Stimulated activated CD4-positive, alpha-beta T cell treated with anti-CD3 and anti-CD28 coated beads, Interleukin-4, amount 100 ng/mL, for 24 hours (primary cell): Measurements from ENCODE around the gene EPS8L2.

Experiments
- DNase-seq: peaks from one replicate; pipeline ENCODE4 v3.0.0-alpha.2; 2020

Gene EPS8L2

GRCh38 chr11:704781-705645 is 1.0 kb upstream of the EPS8L2 start:
- no peak for DNase-seq

GRCh38 chr11:706439-706956 is 467 bp downstream of the EPS8L2 start:
- DNase-seq: no peak

GRCh38 chr11:706957-707816 is 1.2 kb downstream of the EPS8L2 start:
- no peak for DNase-seq

GRCh38 chr11:707817-708420 is 1.9 kb downstream of the EPS8L2 start:
- DNase-seq: no peak

GRCh38 chr11:708511-708910 is 2.5 kb downstream of the EPS8L2 start:
- no peak for DNase-seq

DNA sequence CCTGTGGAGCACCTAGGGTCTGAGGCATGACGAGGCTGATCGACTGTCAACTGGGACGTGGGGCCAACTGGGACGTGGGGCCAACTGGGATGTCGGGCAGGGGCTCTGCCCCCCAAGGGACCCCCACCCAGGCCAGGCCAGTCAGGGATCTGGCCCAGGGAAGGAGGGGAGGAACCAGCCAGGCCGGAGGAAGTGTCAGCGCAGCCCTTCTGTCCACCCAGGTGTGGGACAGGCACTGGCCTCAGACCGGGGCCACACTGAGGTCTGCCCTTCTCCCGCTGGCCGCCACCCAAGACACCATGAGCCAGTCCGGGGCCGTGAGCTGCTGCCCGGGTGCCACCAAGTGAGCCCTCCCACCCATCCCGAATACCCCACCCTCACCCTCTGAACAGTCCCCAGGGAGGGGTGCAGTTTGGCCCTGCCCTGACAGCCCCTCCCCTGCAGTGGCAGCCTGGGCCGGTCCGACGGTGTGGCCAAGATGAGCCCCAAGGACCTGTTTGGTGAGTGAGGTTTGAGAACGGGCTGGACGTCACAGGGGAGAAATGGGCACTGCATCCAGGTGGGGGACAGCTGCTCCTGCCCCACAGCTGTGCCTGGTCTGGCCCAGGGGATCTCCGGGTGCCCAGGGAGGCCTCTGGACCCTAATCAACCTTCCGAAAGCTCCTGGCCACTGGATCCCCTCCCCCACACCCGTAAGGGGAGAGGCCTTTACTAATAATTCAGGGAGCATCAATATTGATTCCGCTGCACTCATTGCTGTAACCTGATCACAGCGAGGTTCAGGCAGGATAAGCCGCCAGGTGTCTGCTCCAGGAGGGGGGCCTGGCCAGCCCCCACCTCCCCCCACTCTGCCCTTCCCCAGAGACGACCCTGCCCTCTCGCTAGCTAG is 3.3 kb downstream of the EPS8L2 start:
- DNase-seq: no peak

DNA sequence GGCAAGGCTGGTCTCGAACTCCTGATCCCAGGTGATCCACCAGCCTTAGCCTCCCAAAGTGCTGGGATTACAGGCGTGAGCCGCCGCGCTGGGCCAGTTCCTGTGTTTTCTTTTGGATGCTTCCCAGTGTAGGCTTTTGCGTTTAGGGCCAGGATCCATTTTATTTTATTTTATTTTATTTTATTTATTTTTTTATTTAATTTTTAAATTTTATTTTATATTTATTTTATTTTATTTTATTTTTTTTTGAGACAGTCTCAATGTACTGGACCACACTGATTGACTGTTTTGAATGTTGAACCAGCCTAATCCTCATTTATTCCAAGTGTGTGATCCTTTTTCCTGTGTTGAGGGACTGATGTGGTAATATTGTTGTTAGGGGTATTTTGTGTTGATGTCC is 8.4 kb downstream of the EPS8L2 start:
- DNase-seq: no peak

GRCh38 chr11:719214-720016 is 13.4 kb downstream of the EPS8L2 start:
- DNase-seq: no peak

DNA sequence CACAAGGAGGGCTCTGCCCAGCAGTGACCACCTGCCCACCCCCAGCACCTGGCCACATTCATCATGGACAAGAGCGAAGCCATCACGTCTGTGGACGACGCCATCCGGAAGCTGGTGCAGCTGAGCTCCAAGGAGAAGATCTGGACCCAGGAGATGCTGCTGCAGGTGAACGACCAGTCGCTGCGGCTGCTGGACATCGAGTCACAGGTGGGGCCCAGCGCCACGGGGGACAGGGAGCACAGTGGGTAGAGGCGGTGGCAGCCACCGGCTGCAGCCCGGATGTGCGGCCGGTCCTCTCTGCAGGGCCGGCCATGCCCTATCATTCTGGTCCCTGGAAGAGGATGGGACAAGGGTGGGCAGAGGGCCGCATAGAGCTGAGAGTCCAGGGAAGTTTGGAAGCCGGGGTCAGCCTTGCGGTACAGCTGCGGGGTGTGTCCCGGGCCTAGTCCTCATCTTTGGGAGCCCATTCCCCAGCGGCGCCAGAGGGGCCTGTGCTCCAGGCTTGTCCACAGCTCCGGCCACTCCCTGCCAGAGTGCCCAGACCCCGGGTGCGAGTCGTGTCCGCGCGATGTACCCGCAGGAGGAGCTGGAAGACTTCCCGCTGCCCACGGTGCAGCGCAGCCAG is 14.1 kb downstream of the EPS8L2 start:
- DNase-seq: no peak

- DNase-seq: peak; percentile 62
These were observed 14.7 kb downstream of the EPS8L2 start for GRCh38 chr11:720642-721246.

GRCh38 chr11:721247-721740 is 15.3 kb downstream of the EPS8L2 start:
- DNase-seq: no peak

- peak; percentile 43 for DNase-seq
These were observed 15.8 kb downstream of the EPS8L2 start for GRCh38 chr11:721741-722345.

GRCh38 chr11:722346-722811 is 16.3 kb downstream of the EPS8L2 start:
- DNase-seq: no peak

DNA sequence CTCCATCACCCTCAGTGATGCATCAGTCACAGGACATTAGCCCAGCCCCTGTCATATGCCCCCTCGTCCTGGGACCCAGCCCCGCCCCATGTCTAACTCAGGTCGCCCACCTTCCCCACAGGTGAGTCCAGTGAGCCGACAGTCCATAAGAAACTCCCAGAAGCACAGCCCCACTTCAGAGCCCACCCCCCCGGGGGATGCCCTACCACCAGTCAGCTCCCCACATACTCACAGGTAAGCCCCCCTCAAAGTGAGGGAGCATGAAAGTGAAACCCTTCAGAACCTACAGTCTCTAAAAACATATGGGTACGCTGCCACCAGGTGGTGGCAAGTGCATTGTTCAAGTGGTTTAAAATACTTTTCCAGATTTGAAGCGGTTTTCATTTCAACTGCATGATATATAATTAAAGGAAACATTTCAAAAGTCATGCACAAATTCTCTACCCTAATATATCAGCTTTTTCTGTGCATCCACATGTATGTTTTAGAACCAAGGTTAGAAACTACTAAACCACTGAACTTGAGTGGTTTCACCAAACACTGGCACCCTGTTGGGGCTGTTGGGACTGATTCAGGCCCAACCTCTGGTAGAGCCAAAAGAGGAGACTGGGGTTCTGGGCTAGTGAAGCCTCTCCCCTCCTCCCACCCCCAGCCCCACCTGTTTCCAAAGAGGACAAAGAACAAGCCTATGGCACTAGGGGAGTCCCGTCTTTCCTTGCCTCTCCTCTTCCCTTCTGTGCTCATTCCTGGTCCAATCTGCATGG is 17.3 kb downstream of the EPS8L2 start:
- peak; percentile 52 for DNase-seq

DNA sequence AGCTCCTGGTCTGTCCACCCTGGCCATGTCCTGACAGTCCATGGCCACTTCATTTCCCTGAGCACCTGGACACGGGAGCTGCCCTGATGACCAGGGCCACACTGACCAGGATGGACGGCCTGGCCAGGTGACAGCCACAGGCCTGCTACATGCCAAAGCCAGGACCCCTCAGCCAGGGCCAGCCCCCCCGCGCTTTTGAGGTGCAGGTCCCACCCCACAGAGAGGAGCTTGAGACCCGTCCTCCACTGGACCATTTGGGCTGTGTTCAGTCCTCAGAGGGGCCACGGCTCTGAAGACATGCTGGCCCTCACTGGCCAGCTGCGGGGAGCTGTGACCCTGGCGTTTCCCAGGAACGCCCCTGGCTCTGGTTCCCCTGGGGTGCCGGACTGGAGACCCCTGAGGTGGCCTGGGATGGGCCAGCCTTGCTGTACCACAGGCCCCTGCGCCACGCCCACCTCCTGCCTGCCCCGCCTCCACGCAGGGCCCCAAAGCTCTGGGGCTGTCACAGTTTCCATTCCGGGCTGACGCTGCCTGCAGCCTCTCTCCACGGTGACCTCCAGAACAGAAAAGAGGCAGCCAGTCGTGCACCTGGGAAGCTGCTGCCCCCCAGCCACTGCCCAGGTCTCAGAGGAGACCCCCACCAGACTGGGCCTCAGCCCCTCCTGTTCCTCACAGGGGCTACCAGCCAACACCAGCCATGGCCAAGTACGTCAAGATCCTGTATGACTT is 18.2 kb downstream of the EPS8L2 start:
- no peak for DNase-seq

GRCh38 chr11:724778-725386 is 18.9 kb downstream of the EPS8L2 start:
- DNase-seq: no peak

DNA sequence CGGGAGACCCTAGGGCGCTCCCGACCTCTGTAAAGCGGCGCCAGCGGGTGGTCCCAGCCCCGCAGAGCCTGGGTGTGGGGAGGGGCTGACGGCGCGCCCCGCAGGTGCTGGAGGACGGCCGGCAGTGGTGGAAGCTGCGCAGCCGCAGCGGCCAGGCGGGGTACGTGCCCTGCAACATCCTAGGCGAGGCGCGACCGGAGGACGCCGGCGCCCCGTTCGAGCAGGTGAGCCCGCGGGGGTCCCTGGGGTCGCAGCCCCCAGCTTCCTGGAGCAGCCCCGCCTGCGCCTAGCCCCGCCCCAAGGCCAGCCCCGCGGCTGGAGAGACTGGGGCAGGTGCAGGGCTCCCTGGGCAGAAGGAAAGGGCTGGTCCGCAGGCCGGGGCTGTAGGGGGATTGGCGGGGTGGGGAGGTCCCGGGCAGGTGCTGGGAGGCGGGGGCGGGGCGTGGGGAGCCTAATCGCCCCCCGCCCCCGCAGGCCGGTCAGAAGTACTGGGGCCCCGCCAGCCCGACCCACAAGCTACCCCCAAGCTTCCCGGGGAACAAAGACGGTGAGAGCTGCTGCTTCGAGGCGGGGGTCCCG is 19.7 kb downstream of the EPS8L2 start:
- DNase-seq: no peak
